HCT116 (cell line): ENCODE data around the gene DNMT3A. TPM values are rescaled to one million over a fixed set of nuclear protein-coding genes. Genes with fewer than 3 reads are reported as not detected.

Source experiments
- ATAC-seq: fragments of 200-7000 bp; cut with Tn5 transposase; 2 replicates; pipeline ENCODE4 v1.9.1; 2020; ENCODE audit warnings: mild to moderate bottlenecking, moderate library complexity
- BruUV-seq: library from RNA; stranded (reverse); fragments of 400-500 nt; replicated peaks from 2 replicates; lab custom pipeline; 2021; lab: Mats Ljungman, UMichigan
- CTCF ChIA-PET: fragments of 300-600 bp; sonication (Branson Sonifier 250); formaldehyde crosslinking; loops from one replicate; lab custom pipeline; 2021; ENCODE audit warnings: antibody characterized with exemption; lab: Charles Lee
- POLR2A ChIA-PET: fragments of 300-600, 350-600 bp; sonication (Branson Sonifier 250); formaldehyde crosslinking; loops from one replicate; lab custom pipeline; 2021; ENCODE audit warnings: antibody characterized with exemption; lab: Charles Lee
- RAD21 ChIA-PET, 2 experiments: fragments of 300-600 bp; sonication (Branson Sonifier 250); formaldehyde crosslinking; loops; one replicate each; lab custom pipeline; 2023; ENCODE audit warnings: low total read pairs in 2 of 2; ENCODE audit not compliant: uncharacterized antibody in 2 of 2, unreplicated experiment in 2 of 2, low non-redundant PET in 1 of 2; lab: Charles Lee
- DNase-seq: peaks from one replicate; pipeline ENCODE4 v3.0.0-alpha.2; 2010; ENCODE audit warnings: low read depth, low spot score
- H2AFZ ChIP-seq: fragments of 200-600 bp; shearing (Covaris generic), sonication (generic); 2 replicates; pipeline ENCODE4 v1.6.1; 2017; ENCODE audit warnings: low read depth, mixed run types, mixed read lengths, antibody characterized with exemption, low read length; ENCODE audit not compliant: poor library complexity, severe bottlenecking
- H3K27ac ChIP-seq: 2 replicates; pipeline ENCODE4 v1.5.1; 2012; ENCODE audit warnings: low read depth, low read length
- H3K27me3 ChIP-seq: fragments of 200-600 bp; sonication (generic); 2 replicates; pipeline ENCODE4 v1.6.1; 2016; ENCODE audit warnings: mixed run types, low read length, mixed read lengths; ENCODE audit not compliant: insufficient read depth
- H3K36me3 ChIP-seq, 2 experiments: fragments of 200-500 bp in 1 of 2; fragments of 200-600 bp in 1 of 2; sonication (Bioruptor generic) in 1 of 2; sonication (generic) in 1 of 2; 2 replicates each; pipeline versions ENCODE4 v1.5.1 to v1.6.1; 2014 to 2016; ENCODE audit warnings: low read length in 2 of 2, inconsistent platforms in 1 of 2, mixed read lengths in 1 of 2, mixed run types in 1 of 2; ENCODE audit not compliant: insufficient read depth in 2 of 2, control insufficient read depth in 1 of 2
- H3K4me1 ChIP-seq, 2 experiments: fragments of 200-600 bp in 1 of 2; sonication (generic) in 1 of 2; 2 replicates each; pipeline versions ENCODE4 v1.5.1 to v1.6.1; 2012 to 2017; ENCODE audit warnings: low read length in 2 of 2, inconsistent platforms in 1 of 2, mild to moderate bottlenecking in 1 of 2, mixed read lengths in 1 of 2, mixed run types in 1 of 2, moderate library complexity in 1 of 2; ENCODE audit not compliant: insufficient read depth in 2 of 2, control insufficient read depth in 1 of 2
- H3K4me2 ChIP-seq: fragments of 200-600 bp; sonication (generic); 2 replicates; pipeline ENCODE4 v1.6.1; 2017; ENCODE audit warnings: mixed run types, low read length, mixed read lengths
- H3K4me3 ChIP-seq, 2 experiments: fragments of 200-600 bp in 1 of 2; sonication (generic) in 1 of 2; replicated peaks in 1 of 2; 2 replicates each; pipeline ENCODE4 v1.5.1; 2011 to 2016; ENCODE audit warnings: low read length in 2 of 2, control low read depth in 1 of 2, low read depth in 1 of 2, mild to moderate bottlenecking in 1 of 2, mixed read lengths in 1 of 2, mixed run types in 1 of 2
- H3K79me2 ChIP-seq: fragments of 200-600 bp; sonication (generic); 2 replicates; pipeline ENCODE4 v1.6.1; 2017; ENCODE audit warnings: mild to moderate bottlenecking, mixed run types, low read length, moderate library complexity, mixed read lengths; ENCODE audit not compliant: insufficient read depth
- H3K9ac ChIP-seq: fragments of 200-600 bp; sonication (generic); 2 replicates; pipeline ENCODE4 v1.6.1; 2016; ENCODE audit warnings: low read length, mixed read lengths
- H3K9me2 ChIP-seq: fragments of 200-600 bp; sonication (generic), shearing (Covaris generic); 2 replicates; pipeline ENCODE4 v1.6.1; 2017; ENCODE audit warnings: mixed run types, mild to moderate bottlenecking, moderate library complexity; ENCODE audit not compliant: insufficient read depth
- H3K9me3 ChIP-seq, 2 experiments: fragments of 200-500 bp in 1 of 2; fragments of 200-600 bp in 1 of 2; sonication (Bioruptor generic) in 1 of 2; sonication (generic) in 1 of 2; 2 replicates each; pipeline ENCODE4 v1.6.1; 2014 to 2017; ENCODE audit warnings: low read length in 2 of 2, mixed read lengths in 2 of 2, inconsistent platforms in 1 of 2, low read depth in 1 of 2, mild to moderate bottlenecking in 1 of 2, mixed run types in 1 of 2, moderate library complexity in 1 of 2; ENCODE audit not compliant: control insufficient read depth in 1 of 2, insufficient read depth in 1 of 2
- H4K20me1 ChIP-seq: fragments of 200-600 bp; sonication (generic), shearing (Covaris generic); 2 replicates; pipeline ENCODE4 v1.6.1; 2017; ENCODE audit warnings: mixed run types, mild to moderate bottlenecking, moderate library complexity; ENCODE audit not compliant: insufficient read depth
- EGR1 ChIP-seq: IDR thresholded peaks from 2 replicates; pipeline ENCODE4 v1.6.1; 2012; ENCODE audit warnings: low read depth
- ELF1 ChIP-seq: IDR thresholded peaks from 2 replicates; pipeline ENCODE4 v1.6.1; 2012; ENCODE audit warnings: low read depth, borderline replicate concordance
- EZH2 ChIP-seq: fragments of 200-600 bp; sonication (generic); IDR thresholded peaks from 2 replicates; pipeline ENCODE4 v1.6.1; 2017; ENCODE audit warnings: antibody characterized with exemption, mixed run types
- POLR2AphosphoS5 ChIP-seq: IDR thresholded peaks from 2 replicates; pipeline ENCODE4 v1.6.1; 2011; ENCODE audit warnings: mild to moderate bottlenecking, low read depth, low read length, moderate library complexity
- RAD21 ChIP-seq: IDR thresholded peaks from 2 replicates; pipeline ENCODE4 v1.6.1; 2012; ENCODE audit warnings: low read depth, mild to moderate bottlenecking
- SP1 ChIP-seq: IDR thresholded peaks from 2 replicates; pipeline ENCODE4 v1.6.1; 2012; ENCODE audit warnings: low read depth
- TCF7L2 ChIP-seq: IDR thresholded peaks from 2 replicates; pipeline ENCODE4 v1.7.0; 2011; ENCODE audit warnings: borderline replicate concordance, inconsistent platforms; ENCODE audit not compliant: insufficient read depth, insufficient read length; ENCODE audit errors: extremely low read depth
- YY1 ChIP-seq: IDR thresholded peaks from 2 replicates; pipeline ENCODE4 v1.6.1; 2011; ENCODE audit warnings: low read length, low read depth, moderate library complexity, mild to moderate bottlenecking; ENCODE audit not compliant: insufficient replicate concordance; ENCODE audit errors: extremely low read depth
- ZFX ChIP-seq: fragments of 450-650 bp; IDR thresholded peaks from 2 replicates; pipeline ENCODE4 v1.6.1; 2017
- ZNF274 ChIP-seq: fragments of 200-500 bp; sonication (Bioruptor generic); IDR thresholded peaks from 2 replicates; pipeline ENCODE4 v1.6.1; 2014; ENCODE audit warnings: mild to moderate bottlenecking, low read depth, low read length, inconsistent platforms
- intact Hi-C: fragments of 100-400 bp; cut with micrococcal nuclease; formaldehyde crosslinking; loops from 2 replicates; pipeline ENCODE4 v1.10.0; 2022
- total RNA-seq: library from RNA; stranded (reverse); gene quantifications from one replicate; pipeline ENCODE4 v1.2.1, GENCODE V29; 2021; ENCODE audit not compliant: unreplicated experiment
- TF ChIP-seq, protein P1 (sequence below), 3 experiments: fragments of 200-600 bp in 1 of 3; sonication (generic) in 1 of 3; IDR thresholded peaks in 2 of 3; conservative IDR thresholded peaks in 1 of 3; 2 replicates each; pipeline ENCODE4 v1.5.1; 2012 to 2017; ENCODE audit warnings: low read depth in 2 of 3, low read length in 2 of 3, antibody characterized with exemption in 1 of 3, borderline replicate concordance in 1 of 3, control low read depth in 1 of 3, mild to moderate bottlenecking in 1 of 3, mixed read lengths in 1 of 3, mixed run types in 1 of 3, moderate library complexity in 1 of 3; ENCODE audit not compliant: insufficient read depth in 1 of 3
- TF ChIP-seq, protein P2 (sequence below): IDR thresholded peaks from 2 replicates; pipeline ENCODE4 v1.6.1; 2011; ENCODE audit warnings: mild to moderate bottlenecking, low read length, moderate library complexity; ENCODE audit not compliant: insufficient replicate concordance; ENCODE audit errors: extremely low read depth
- TF ChIP-seq, protein P3 (sequence below): IDR thresholded peaks from 2 replicates; pipeline ENCODE4 v1.6.1; 2012

Gene DNMT3A
- total RNA-seq, 1 experiment from 2014 or later = 14.3 TPM

DNA sequence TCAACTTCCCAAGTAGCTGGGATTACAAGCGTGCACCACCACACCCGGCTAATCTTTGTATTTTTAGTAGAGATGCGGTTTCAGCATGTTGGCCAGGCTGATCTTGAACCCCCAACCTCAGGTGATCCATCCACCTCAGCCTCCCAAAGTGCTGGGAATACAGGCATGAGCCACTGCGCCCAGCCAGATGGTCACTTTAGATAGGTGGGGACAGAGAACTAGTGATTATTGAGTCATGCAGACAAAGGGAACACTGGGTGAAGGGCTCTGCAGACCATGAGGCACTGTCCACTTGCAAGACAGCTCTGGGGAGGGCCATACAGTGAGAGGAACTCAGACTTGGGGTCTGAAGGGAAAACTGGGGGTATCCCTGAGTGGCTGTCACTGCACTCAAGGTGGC lies 114.9 kb downstream of the DNMT3A start (continued):
- TF ChIP-seq, protein P1, sequence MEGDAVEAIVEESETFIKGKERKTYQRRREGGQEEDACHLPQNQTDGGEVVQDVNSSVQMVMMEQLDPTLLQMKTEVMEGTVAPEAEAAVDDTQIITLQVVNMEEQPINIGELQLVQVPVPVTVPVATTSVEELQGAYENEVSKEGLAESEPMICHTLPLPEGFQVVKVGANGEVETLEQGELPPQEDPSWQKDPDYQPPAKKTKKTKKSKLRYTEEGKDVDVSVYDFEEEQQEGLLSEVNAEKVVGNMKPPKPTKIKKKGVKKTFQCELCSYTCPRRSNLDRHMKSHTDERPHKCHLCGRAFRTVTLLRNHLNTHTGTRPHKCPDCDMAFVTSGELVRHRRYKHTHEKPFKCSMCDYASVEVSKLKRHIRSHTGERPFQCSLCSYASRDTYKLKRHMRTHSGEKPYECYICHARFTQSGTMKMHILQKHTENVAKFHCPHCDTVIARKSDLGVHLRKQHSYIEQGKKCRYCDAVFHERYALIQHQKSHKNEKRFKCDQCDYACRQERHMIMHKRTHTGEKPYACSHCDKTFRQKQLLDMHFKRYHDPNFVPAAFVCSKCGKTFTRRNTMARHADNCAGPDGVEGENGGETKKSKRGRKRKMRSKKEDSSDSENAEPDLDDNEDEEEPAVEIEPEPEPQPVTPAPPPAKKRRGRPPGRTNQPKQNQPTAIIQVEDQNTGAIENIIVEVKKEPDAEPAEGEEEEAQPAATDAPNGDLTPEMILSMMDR (IDR thresholded peaks at IDR 0.05 in 2 of 3, conservative IDR thresholded peaks at IDR 0.05 in 1 of 3; ENCODE audit: borderline replicate concordance in 1 of 3, insufficient read depth in 1 of 3, low read depth in 2 of 3, low read length in 2 of 3) = no peak
- TF ChIP-seq RAD21 = no peak
- TF ChIP-seq, protein P2, sequence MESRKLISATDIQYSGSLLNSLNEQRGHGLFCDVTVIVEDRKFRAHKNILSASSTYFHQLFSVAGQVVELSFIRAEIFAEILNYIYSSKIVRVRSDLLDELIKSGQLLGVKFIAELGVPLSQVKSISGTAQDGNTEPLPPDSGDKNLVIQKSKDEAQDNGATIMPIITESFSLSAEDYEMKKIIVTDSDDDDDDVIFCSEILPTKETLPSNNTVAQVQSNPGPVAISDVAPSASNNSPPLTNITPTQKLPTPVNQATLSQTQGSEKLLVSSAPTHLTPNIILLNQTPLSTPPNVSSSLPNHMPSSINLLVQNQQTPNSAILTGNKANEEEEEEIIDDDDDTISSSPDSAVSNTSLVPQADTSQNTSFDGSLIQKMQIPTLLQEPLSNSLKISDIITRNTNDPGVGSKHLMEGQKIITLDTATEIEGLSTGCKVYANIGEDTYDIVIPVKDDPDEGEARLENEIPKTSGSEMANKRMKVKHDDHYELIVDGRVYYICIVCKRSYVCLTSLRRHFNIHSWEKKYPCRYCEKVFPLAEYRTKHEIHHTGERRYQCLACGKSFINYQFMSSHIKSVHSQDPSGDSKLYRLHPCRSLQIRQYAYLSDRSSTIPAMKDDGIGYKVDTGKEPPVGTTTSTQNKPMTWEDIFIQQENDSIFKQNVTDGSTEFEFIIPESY = no peak
- no peak for TF ChIP-seq SP1
- TF ChIP-seq ZFX = no peak

DNA sequence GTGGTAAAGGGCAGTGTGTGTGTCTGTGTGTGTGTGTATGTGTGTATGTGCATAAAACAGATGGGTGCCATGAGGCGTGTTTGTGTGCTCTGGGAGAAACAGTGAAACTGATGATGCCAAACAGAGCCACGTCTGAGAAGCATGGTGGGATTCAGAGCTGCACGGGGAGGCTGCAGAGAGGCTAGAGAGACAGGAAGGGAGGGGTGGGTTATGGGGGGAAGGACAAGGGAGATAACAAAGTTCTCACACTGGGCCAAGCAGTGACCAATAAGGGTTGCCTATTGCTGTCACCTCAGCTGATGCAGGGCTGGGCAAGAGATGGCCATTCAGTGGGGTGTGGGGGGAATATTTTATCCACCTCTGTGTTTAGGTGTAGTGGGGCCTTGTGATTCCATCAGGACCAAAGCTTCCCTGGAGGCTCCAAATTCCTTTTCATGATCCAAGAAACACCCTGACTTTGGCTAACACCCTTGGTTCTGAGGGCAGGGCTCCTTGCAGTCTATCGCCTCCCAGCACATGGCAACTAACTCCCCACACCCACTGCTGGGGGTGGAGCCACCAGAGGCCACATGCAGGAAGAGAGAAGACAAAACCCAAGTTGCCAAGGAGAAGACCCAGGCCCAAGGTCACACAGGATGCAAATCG lies 119.1 kb downstream of the DNMT3A start:
- ChIA-PET RAD21 (no interaction called here), POLR2A (no interaction called here), CTCF (no interaction called here)
- TF ChIP-seq POLR2AphosphoS5 (no peak), YY1 (no peak), EGR1 (no peak), ELF1 (no peak), ZFX (no peak), ZNF274 (no peak), TCF7L2 (no peak), SP1 (no peak), EZH2 (no peak)
- TF ChIP-seq, protein P3, sequence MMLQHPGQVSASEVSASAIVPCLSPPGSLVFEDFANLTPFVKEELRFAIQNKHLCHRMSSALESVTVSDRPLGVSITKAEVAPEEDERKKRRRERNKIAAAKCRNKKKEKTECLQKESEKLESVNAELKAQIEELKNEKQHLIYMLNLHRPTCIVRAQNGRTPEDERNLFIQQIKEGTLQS = no peak
- TF ChIP-seq, protein P1 (IDR thresholded peaks at IDR 0.05 in 2 of 3, conservative IDR thresholded peaks at IDR 0.05 in 1 of 3; ENCODE audit: borderline replicate concordance in 1 of 3, insufficient read depth in 1 of 3, low read depth in 2 of 3, low read length in 2 of 3) = no peak
- Histone ChIP-seq H3K36me3 (no peaks in the 10 kb centered on the region), H2AFZ (no peak overlapping the region), H3K9ac (no peak overlapping the region), H4K20me1 (no peaks in the 10 kb centered on the region), H3K9me2 (no peaks in the 10 kb centered on the region), H3K4me1 (no peaks in the 10 kb centered on the region), H3K4me3 (no peak overlapping the region), H3K9me3 (no peaks in the 10 kb centered on the region), H3K27me3 (no peaks in the 10 kb centered on the region), H3K4me2 (no peak overlapping the region), H3K79me2 (no peaks in the 10 kb centered on the region), H3K27ac (no peak overlapping the region)
- no peak for DNase-seq
- ATAC-seq = peak; percentile 47
- intact Hi-C loops = no loop called here
- BruUV-seq = no TSS peak
